Lower lobe of right lung (tissue), 2 donors: ENCODE results near the gene TMED6. TPM values are rescaled to one million over a fixed set of nuclear protein-coding genes. Genes with fewer than 3 reads are reported as not detected.

Experiments used
- ATAC-seq, 2 donors: fragments of 200-7000 bp; cut with Tn5 transposase; one replicate each; pipeline ENCODE4 v1.9.1; 2020 to 2022; ENCODE audit warnings: mild to moderate bottlenecking in 2 of 2, moderate library complexity in 2 of 2
- DNase-seq: peaks from one replicate; pipeline ENCODE4 v3.0.0-alpha.2; 2020
- H3K27ac ChIP-seq: fragments of 200-600 bp; one replicate; pipeline ENCODE4 v1.8.0; 2022
- H3K27me3 ChIP-seq: fragments of 200-600 bp; one replicate; pipeline ENCODE4 v1.8.0; 2022; ENCODE audit warnings: low read depth
- H3K36me3 ChIP-seq: fragments of 200-600 bp; one replicate; pipeline ENCODE4 v1.8.0; 2022; ENCODE audit warnings: mild to moderate bottlenecking
- H3K4me1 ChIP-seq: fragments of 200-600 bp; one replicate; pipeline ENCODE4 v1.8.0; 2022
- H3K4me3 ChIP-seq: fragments of 200-600 bp; one replicate; pipeline ENCODE4 v1.8.0; 2022; ENCODE audit warnings: mild to moderate bottlenecking
- H3K9me3 ChIP-seq: fragments of 200-600 bp; one replicate; pipeline ENCODE4 v1.8.0; 2022
- CTCF ChIP-seq: fragments of 200-600 bp; IDR thresholded peaks from one replicate; pipeline ENCODE4 v1.8.0; 2022; ENCODE audit warnings: antibody characterized with exemption, mild to moderate bottlenecking
- intact Hi-C: fragments of 100-400 bp; cut with DNase I; formaldehyde crosslinking; loops from one replicate; pipeline ENCODE4 v1.11.0; 2022
- total RNA-seq: library from RNA; stranded (reverse); fragmentation: NEBNext Ultra II Directional; extraction: Animal tissue kit (Norgen Biotek cat#: 25700); gene quantifications from one replicate; pipeline ENCODE4 v1.2.1, GENCODE V29; 2021
- donor health status: DM: no; HTN: yes; CAD: no; lungs with severe emphysema.

The TMED6 gene
- total RNA-seq, 1 donor from 2014 or later, result 0.77 TPM

- Histone ChIP-seq H3K36me3 (peaks cover 72% of the 10 kb centered on the region), H3K9me3 (no peaks in the 10 kb centered on the region), H3K4me3 (no peak overlapping the region), H3K4me1 (peaks cover 6% of the 10 kb centered on the region), H3K27me3 (no peaks in the 10 kb centered on the region), H3K27ac (no peak overlapping the region)
- ATAC-seq, result no peak
- no peak for TF ChIP-seq CTCF
- intact Hi-C loops, result no loop called here
- no peak for DNase-seq
Observed at GRCh38 chr16:69378760-69379159, 27.2 kb upstream of the TMED6 start.

- H3K36me3 ChIP-seq, result peaks cover 70% of the 10 kb centered on the region
- intact Hi-C loops, result no loop called here
Observed at GRCh38 chr16:69378036-69378435, 26.4 kb upstream of the TMED6 start.

GRCh38 chr16:69376393-69377059 lies 24.9 kb upstream of the TMED6 start:
- Histone ChIP-seq H3K27ac (no peak overlapping the region), H3K9me3 (no peaks in the 10 kb centered on the region), H3K27me3 (no peaks in the 10 kb centered on the region), H3K36me3 (peaks cover 70% of the 10 kb centered on the region), H3K4me3 (no peak overlapping the region), H3K4me1 (peaks cover 6% of the 10 kb centered on the region)
- TF ChIP-seq CTCF, result no peak
- no peak for DNase-seq
- intact Hi-C loops, result no loop called here
- no peak for ATAC-seq

More at GRCh38 chr16:69378036-69378435, 26.4 kb upstream of the TMED6 start:
- no peaks in the 10 kb centered on the region for H3K27me3 ChIP-seq
- no peak overlapping the region for H3K4me3 ChIP-seq
- no peak for TF ChIP-seq CTCF
- no peak overlapping the region for H3K27ac ChIP-seq
- ATAC-seq (no peak), DNase-seq (no peak)
- peaks cover 6% of the 10 kb centered on the region for H3K4me1 ChIP-seq
- no peaks in the 10 kb centered on the region for H3K9me3 ChIP-seq

- intact Hi-C loops, result no loop called here
- Histone ChIP-seq H3K27ac (no peak overlapping the region), H3K4me1 (no peaks in the 10 kb centered on the region), H3K27me3 (no peaks in the 10 kb centered on the region), H3K4me3 (no peak overlapping the region), H3K36me3 (peaks cover 69% of the 10 kb centered on the region), H3K9me3 (no peaks in the 10 kb centered on the region)
- no peak for TF ChIP-seq CTCF
- ATAC-seq (no peak), DNase-seq (no peak)
Observed at GRCh38 chr16:69373019-69373418, 21.4 kb upstream of the TMED6 start.

- ATAC-seq (no peak), DNase-seq (no peak)
- no peaks in the 10 kb centered on the region for H3K9me3 ChIP-seq
- no peak overlapping the region for H3K4me3 ChIP-seq
- H3K36me3 ChIP-seq, result peaks cover 76% of the 10 kb centered on the region
- no peaks in the 10 kb centered on the region for H3K27me3 ChIP-seq
- no peak overlapping the region for H3K27ac ChIP-seq
- H3K4me1 ChIP-seq, result no peaks in the 10 kb centered on the region
- TF ChIP-seq CTCF, result no peak
- intact Hi-C loops, result no loop called here
Observed at GRCh38 chr16:69371564-69371963, 20.0 kb upstream of the TMED6 start.
